HepG2 (cell line): Measurements from ENCODE around the gene OBI1. TPM values are rescaled to one million over a fixed set of nuclear protein-coding genes. Genes with fewer than 3 reads are reported as not detected.

Experiments
- FOXP1 ChIP-seq, 2 experiments: fragments of 450-650 bp in 1 of 2; IDR thresholded peaks; 2 replicates each; pipeline ENCODE4 v1.6.1; 2017 to 2018; ENCODE audit warnings: antibody characterized with exemption in 1 of 2
- KIAA2018 ChIP-seq: sonication (generic); formaldehyde crosslinking; IDR thresholded peaks from 2 replicates; pipeline ENCODE4 v1.5.0; 2020; ENCODE audit warnings: mild to moderate bottlenecking, missing genetic modification reagents, borderline replicate concordance
- SIN3A ChIP-seq: IDR thresholded peaks from 2 replicates; pipeline ENCODE4 v1.6.1; 2011; ENCODE audit warnings: low read depth, mild to moderate bottlenecking, control low read depth, low read length, borderline replicate concordance
- SMARCE1 ChIP-seq: fragments of 450-650 bp; IDR thresholded peaks from 2 replicates; pipeline ENCODE4 v1.6.1; 2017; ENCODE audit warnings: borderline replicate concordance
- SMC3 ChIP-seq: IDR thresholded peaks from 2 replicates; pipeline ENCODE4 v1.6.1; 2011; ENCODE audit warnings: low read length, improper control_type of control experiment
- ZNF10 ChIP-seq: sonication (generic); formaldehyde crosslinking; IDR thresholded peaks from 2 replicates; pipeline ENCODE4 v1.4.0; 2020; ENCODE audit warnings: mild to moderate bottlenecking, low read depth, missing genetic modification reagents, borderline replicate concordance
- polyA plus RNA-seq, 8 experiments: library from polyadenylated mRNA; depleted of rRNA in 3 of 8; stranded (reverse) in 7 of 8; unstranded in 1 of 8; fragments of >200 nt; fragmentation: Illumina TruSeq in 4 of 8; extraction: Trizol in 4 of 8; gene quantifications; 2 replicates each; pipeline versions ENCODE4 v1.2.1 to v1.2.3, GENCODE V29; 2011 to 2016; ENCODE audit warnings: low read depth in 4 of 8, missing spikeins in 1 of 8, mixed read lengths in 1 of 8; ENCODE audit not compliant: insufficient read depth in 1 of 8
- total RNA-seq, 5 experiments: library from RNA; depleted of rRNA; stranded (reverse); fragments of >200 nt; fragmentation: Illumina TruSeq; extraction: Trizol; gene quantifications; 2 replicates each; pipeline ENCODE4 v1.2.3, GENCODE V29; 2016; ENCODE audit warnings: low read depth in 1 of 5
- TF ChIP-seq, protein P1 (sequence below): sonication (generic); formaldehyde crosslinking; IDR thresholded peaks from 2 replicates; pipeline ENCODE4 v1.8.0; 2022; ENCODE audit warnings: missing genetic modification reagents, mild to moderate bottlenecking, moderate library complexity, borderline replicate concordance

OBI1 gene
- total and polyA plus RNA-seq, 2 of the 13 experiments (the other 11 are each of a cell fraction or from before 2014, with no cell fraction given) = 7.8 to 23.5 TPM

- TF ChIP-seq KIAA2018 (CRISPR knock-in tag) = no peak
- TF ChIP-seq SMARCE1 = no peak
- no peak for TF ChIP-seq SIN3A
- TF ChIP-seq, protein P1, sequence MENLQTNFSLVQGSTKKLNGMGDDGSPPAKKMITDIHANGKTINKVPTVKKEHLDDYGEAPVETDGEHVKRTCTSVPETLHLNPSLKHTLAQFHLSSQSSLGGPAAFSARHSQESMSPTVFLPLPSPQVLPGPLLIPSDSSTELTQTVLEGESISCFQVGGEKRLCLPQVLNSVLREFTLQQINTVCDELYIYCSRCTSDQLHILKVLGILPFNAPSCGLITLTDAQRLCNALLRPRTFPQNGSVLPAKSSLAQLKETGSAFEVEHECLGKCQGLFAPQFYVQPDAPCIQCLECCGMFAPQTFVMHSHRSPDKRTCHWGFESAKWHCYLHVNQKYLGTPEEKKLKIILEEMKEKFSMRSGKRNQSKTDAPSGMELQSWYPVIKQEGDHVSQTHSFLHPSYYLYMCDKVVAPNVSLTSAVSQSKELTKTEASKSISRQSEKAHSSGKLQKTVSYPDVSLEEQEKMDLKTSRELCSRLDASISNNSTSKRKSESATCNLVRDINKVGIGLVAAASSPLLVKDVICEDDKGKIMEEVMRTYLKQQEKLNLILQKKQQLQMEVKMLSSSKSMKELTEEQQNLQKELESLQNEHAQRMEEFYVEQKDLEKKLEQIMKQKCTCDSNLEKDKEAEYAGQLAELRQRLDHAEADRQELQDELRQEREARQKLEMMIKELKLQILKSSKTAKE (CRISPR knock-in tag) = no peak
- TF ChIP-seq FOXP1 (IDR thresholded peaks at IDR 0.05) = no peak
- TF ChIP-seq FOXP1 (CRISPR knock-in tag; IDR thresholded peaks at IDR 0.05) = no peak
- TF ChIP-seq ZNF10 (CRISPR knock-in tag) = no peak
- TF ChIP-seq SMC3 = no peak
Measured at GRCh38 chr13:78674638-78675037, 15.7 kb upstream of the OBI1 start (continued).
